Measurements from ENCODE around the gene SSBP4. TPM values are rescaled to one million over a fixed set of nuclear protein-coding genes. Genes with fewer than 3 reads are reported as not detected.

SSBP4 gene
- total and polyA plus RNA-seq, 2 of the 8 experiments (the other 6 are each of a cell fraction or from before 2014, with no cell fraction given), result 26.4 to 33.7 TPM

DNA sequence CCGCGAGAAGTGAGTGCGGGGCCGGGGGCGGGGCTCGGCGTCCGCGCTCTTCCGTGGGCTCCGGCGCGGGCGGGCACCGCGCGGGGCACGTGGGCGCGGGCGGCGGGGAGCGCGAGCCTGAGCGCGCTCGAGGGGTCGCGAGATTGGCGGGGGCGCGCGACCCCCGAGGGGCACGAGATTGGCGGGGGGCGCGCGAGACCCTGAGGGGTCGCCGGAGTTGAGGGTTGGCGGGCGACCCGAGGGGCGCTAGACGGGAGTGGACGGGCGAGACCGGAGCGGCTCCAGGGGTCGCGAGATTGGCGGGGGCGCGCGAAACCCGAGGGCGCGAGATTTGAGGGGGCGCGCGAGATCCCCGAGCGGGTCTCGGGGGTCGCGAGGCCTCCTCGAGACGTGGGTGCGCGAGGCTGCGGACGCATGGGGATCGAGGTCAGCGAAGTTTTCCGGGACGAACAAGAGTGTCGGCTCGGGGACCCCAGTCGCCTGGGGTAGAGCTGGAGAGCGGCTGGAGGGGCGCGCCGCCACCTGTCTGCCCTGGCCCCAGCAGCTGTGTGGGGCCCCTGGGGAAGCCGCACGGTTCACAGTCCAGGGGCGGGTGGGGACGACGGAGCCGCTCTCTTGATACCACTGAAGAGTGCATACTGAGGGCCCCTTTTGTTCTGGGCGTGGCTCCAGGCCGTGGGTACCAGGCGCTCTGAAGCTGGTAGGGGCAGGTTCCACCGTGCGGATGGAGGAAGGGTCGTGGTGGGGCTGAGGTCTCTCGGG lies 682 bp downstream of the SSBP4 start:
- H3K4ac ChIP-seq (replicated peaks; ENCODE audit: insufficient read length, low read depth, low read length), result no peak overlapping the region
- WGBS, 2 experiments (ENCODE audit: extremely low coverage in 1 of 2, insufficient coverage in 1 of 2, insufficient read length in 1 of 2, insufficient replicate concordance in 2 of 2, low coverage in 1 of 2, low lambda C conversion rate in 2 of 2, missing lambda C conversion rate in 1 of 2), result 3% methylated on average over 60 of the region's 97 CpGs; no CpG with 5 or more reads in 1 of the 2 experiments
- H4K5ac ChIP-seq (ENCODE audit: insufficient read length, low read depth, low read length), result no peak overlapping the region
- H3K9me3 ChIP-seq (ENCODE audit: insufficient read depth in 2 of 2, low read depth in 1 of 2, low read length in 1 of 2), result no peaks in the 10 kb centered on the region
- no peak overlapping the region for H2BK15ac ChIP-seq (ENCODE audit: low read length)
- DNase-seq (ENCODE audit: low read depth in 1 of 2, low spot score in 2 of 2), result no peak
- H4K20me1 ChIP-seq (replicated peaks in 1 of 2; ENCODE audit: control insufficient read depth in 1 of 2, insufficient read depth in 2 of 2, low read length in 2 of 2), result peaks cover 4 to 9% of the 10 kb centered on the region in 2 experiments
- H3K9ac ChIP-seq (replicated peaks in 1 of 4; ENCODE audit: extremely low read depth in 1 of 4, low read depth in 3 of 4, low read length in 3 of 4), result peak overlapping the region in 1 of 4 experiments; percentile 13; a peak in 2 of 7 replicates
- H3K36me3 ChIP-seq (ENCODE audit: control insufficient read depth in 2 of 4, insufficient read depth in 4 of 4, low read length in 3 of 4), result no peaks in the 10 kb centered on the region
- H3K56ac ChIP-seq (replicated peaks; ENCODE audit: insufficient read length, low read depth, low read length), result no peak overlapping the region
- H3K14ac ChIP-seq (ENCODE audit: insufficient read length), result no peak overlapping the region
- ChIA-PET POLR2A (ENCODE audit: partially characterized antibody) (interaction anchor here (1.1 to 6.8 kb wide), 10 partner anchors 9 to 139 kb away, joined by 3 to 72 read pairs (median 5); partner anchors contain the start of genes JUND and PGPEP1), CTCF (ENCODE audit: partially characterized antibody) (interaction anchor here (0.8 to 11.0 kb wide), 15 partner anchors 8 to 201 kb away, joined by 3 to 177 read pairs (median 3); partner anchors contain the start of gene GDF15)
- no peak overlapping the region for H2BK5ac ChIP-seq (ENCODE audit: low read depth, low read length)
- peaks cover 5 to 29% (median 23%) of the 10 kb centered on the region in 4 experiments for H3K27me3 ChIP-seq (replicated peaks in 1 of 4; ENCODE audit: control insufficient read depth in 3 of 4, extremely low read depth in 1 of 4, insufficient read depth in 3 of 4, low read length in 3 of 4)
- peaks cover 0 to 4% of the 10 kb centered on the region in 2 experiments; a peak in 1 of 4 replicates for H3K79me2 ChIP-seq (ENCODE audit: control insufficient read depth in 1 of 2, insufficient read depth in 2 of 2, low read length in 2 of 2)
- no peak overlapping the region for H2AK5ac ChIP-seq (ENCODE audit: low read depth, low read length)
- H3K4me1 ChIP-seq (replicated peaks in 1 of 4; ENCODE audit: control insufficient read depth in 3 of 4, insufficient read depth in 4 of 4, low read length in 3 of 4), result peaks cover 0 to 42% (median 28%) of the 10 kb centered on the region in 4 experiments; a peak in 6 of 7 replicates
- H2BK20ac ChIP-seq (ENCODE audit: low read length), result no peak overlapping the region
- H2BK120ac ChIP-seq (replicated peaks; ENCODE audit: low read depth, low read length), result no peak overlapping the region
- no peak overlapping the region for H3K23ac ChIP-seq (ENCODE audit: insufficient read length)
- H3K4me3 ChIP-seq (ENCODE audit: extremely low read depth in 1 of 4, insufficient read depth in 2 of 4, low read depth in 3 of 4, low read length in 4 of 4), result peak overlapping the region; percentile 33 to 61 (median 46)
- no peak overlapping the region for H3K27ac ChIP-seq (ENCODE audit: low read depth, low read length)
- peak overlapping the region; percentile 72 to 88 for H3K4me2 ChIP-seq (ENCODE audit: insufficient read depth in 1 of 2, low read depth in 2 of 2, low read length in 2 of 2)
- no peaks in the 10 kb centered on the region for H3K79me1 ChIP-seq (ENCODE audit: low read depth, low read length)
- H2BK12ac ChIP-seq (ENCODE audit: low read depth, low read length), result 0 out of 2 replicates have a peak overlapping the region, but pooled peaks have one; percentile 27
- no peak overlapping the region; the same call in 1 of the 2 replicates for H3K18ac ChIP-seq (ENCODE audit: extremely low read depth, low read length)
- H4K91ac ChIP-seq (replicated peaks; ENCODE audit: insufficient read length, low read length), result no peak overlapping the region
- H2AFZ ChIP-seq (ENCODE audit: low read length), result no peak overlapping the region
- peaks cover 19% of the 10 kb centered on the region; the same call in 1 of the 2 replicates for H3K23me2 ChIP-seq (ENCODE audit: low read depth, low read length)
- no peak overlapping the region for H4K8ac ChIP-seq (ENCODE audit: extremely low read depth, insufficient read depth, low read length)
- FAIRE-seq, result no peak
- TF ChIP-seq EZH2 (IDR thresholded peaks at IDR 0.05; ENCODE audit: low read depth, low read length, severe bottlenecking) (peak; percentile 36), SP1 (IDR thresholded peaks at IDR 0.05; ENCODE audit: low read depth, low read length) (no peak), BACH1 (IDR thresholded peaks at IDR 0.05; ENCODE audit: low read length) (0 out of 2 replicates have a peak, but pooled peaks have one; percentile 25), CHD2 (IDR thresholded peaks at IDR 0.05; ENCODE audit: low read length) (0 out of 2 replicates have a peak, but pooled peaks have one; percentile 67), SIN3A (conservative IDR thresholded peaks at IDR 0.05 in 1 of 2, IDR thresholded peaks at IDR 0.05 in 1 of 2; ENCODE audit: low read depth in 1 of 2, low read length in 2 of 2) (0 out of 4 replicates have a peak, but pooled peaks of 1 of the 2 experiments have one; percentile 5), SP2 (IDR thresholded peaks at IDR 0.05; ENCODE audit: low read length) (no peak), TAF1 (IDR thresholded peaks at IDR 0.05; ENCODE audit: low read depth, low read length) (0 out of 2 replicates have a peak, but pooled peaks have one; percentile 5), YY1 (IDR thresholded peaks at IDR 0.05; ENCODE audit: low read depth, low read length) (no peak)

Measured in H1 (cell line).